IMR-90 (cell line): ENCODE measurements around the gene SLF2. TPM values are rescaled to one million over a fixed set of nuclear protein-coding genes. Genes with fewer than 3 reads are reported as not detected.

Experiments used
- ATAC-seq: fragments of 200-7000 bp; cut with Tn5 transposase; 2 replicates; pipeline ENCODE4 v1.9.1; 2020; ENCODE audit warnings: low read depth, mild to moderate bottlenecking, moderate library complexity
- BruUV-seq: library from RNA; stranded (reverse); fragments of 400-500 nt; replicated peaks from 2 replicates; lab custom pipeline; 2021; lab: Mats Ljungman, UMichigan
- CTCF ChIA-PET: fragments of 300-600 bp; formaldehyde crosslinking; extraction: SDS; loops from one replicate; lab custom pipeline; 2021; ENCODE audit warnings: antibody characterized with exemption; lab: Yijun Ruan, JAX
- POLR2A ChIA-PET: fragments of 300-600 bp; sonication (Branson Sonifier 250); formaldehyde crosslinking; loops from one replicate; lab custom pipeline; 2022; ENCODE audit warnings: antibody characterized with exemption; ENCODE audit not compliant: unreplicated experiment; lab: Charles Lee
- DNase-seq: peaks from one replicate; pipeline ENCODE4 v3.0.0; 2013
- H2AFZ ChIP-seq: replicated peaks from 2 replicates; pipeline ENCODE3; 2013; ENCODE audit warnings: low read length, mild to moderate bottlenecking; ENCODE audit not compliant: poor library complexity
- H2AK5ac ChIP-seq: 2 replicates; pipeline ENCODE4 v1.6.1; 2013; ENCODE audit warnings: low read depth, low read length, inconsistent platforms
- H2AK9ac ChIP-seq: replicated peaks from 2 replicates; pipeline ENCODE3; 2013; ENCODE audit warnings: mild to moderate bottlenecking, low read depth, low read length, moderate library complexity; ENCODE audit not compliant: poor library complexity
- H2BK120ac ChIP-seq: 2 replicates; pipeline ENCODE4 v1.6.1; 2013; ENCODE audit warnings: low read depth, low read length, inconsistent platforms
- H2BK15ac ChIP-seq: 3 replicates; pipeline ENCODE4 v1.6.1; 2013; ENCODE audit warnings: low read depth, low read length, inconsistent platforms
- H2BK20ac ChIP-seq: 2 replicates; pipeline ENCODE4 v1.6.1; 2013; ENCODE audit warnings: low read depth, mild to moderate bottlenecking, inconsistent platforms, low read length, moderate library complexity
- H2BK5ac ChIP-seq: 2 replicates; pipeline ENCODE4 v1.6.1; 2013; ENCODE audit warnings: mild to moderate bottlenecking, low read depth, low read length, inconsistent platforms; ENCODE audit not compliant: poor library complexity, severe bottlenecking
- H3K14ac ChIP-seq: replicated peaks from 2 replicates; pipeline ENCODE4 v1.6.1; 2013; ENCODE audit warnings: low read depth, low read length, inconsistent platforms
- H3K18ac ChIP-seq: 2 replicates; pipeline ENCODE4 v1.6.1; 2013; ENCODE audit warnings: low read depth, low read length, control low read depth
- H3K23ac ChIP-seq: 2 replicates; pipeline ENCODE4 v1.6.1; 2013; ENCODE audit warnings: low read depth, low read length, inconsistent platforms
- H3K27ac ChIP-seq: 2 replicates; pipeline ENCODE4 v1.5.1; 2013; ENCODE audit warnings: mild to moderate bottlenecking, control low read depth, low read length; ENCODE audit not compliant: insufficient read depth
- H3K27me3 ChIP-seq: 2 replicates; pipeline ENCODE4 v1.6.1; 2013; ENCODE audit warnings: low read length; ENCODE audit not compliant: control insufficient read depth, insufficient read depth
- H3K36me3 ChIP-seq: 2 replicates; pipeline ENCODE4 v1.6.1; 2013; ENCODE audit warnings: low read length, mixed read lengths; ENCODE audit not compliant: control insufficient read depth, insufficient read depth
- H3K4ac ChIP-seq: 2 replicates; pipeline ENCODE4 v1.6.1; 2013; ENCODE audit warnings: low read depth, low read length, inconsistent platforms
- H3K4me1 ChIP-seq: 2 replicates; pipeline ENCODE4 v1.6.1; 2013; ENCODE audit warnings: low read length, mixed read lengths; ENCODE audit not compliant: control insufficient read depth, insufficient read depth
- H3K4me2 ChIP-seq: 2 replicates; pipeline ENCODE4 v1.6.1; 2013; ENCODE audit warnings: low read depth, mild to moderate bottlenecking, control low read depth, low read length, moderate library complexity
- H3K4me3 ChIP-seq: 2 replicates; pipeline ENCODE4 v1.5.1; 2013; ENCODE audit warnings: low read depth, mild to moderate bottlenecking, control low read depth, low read length, moderate library complexity; ENCODE audit not compliant: insufficient read depth
- H3K56ac ChIP-seq: 2 replicates; pipeline ENCODE4 v1.6.1; 2013; ENCODE audit warnings: low read length, inconsistent platforms; ENCODE audit not compliant: insufficient read depth; ENCODE audit errors: extremely low read depth
- H3K79me1 ChIP-seq, 2 experiments: 2 replicates each; pipeline ENCODE4 v1.6.1; 2013; ENCODE audit warnings: low read length in 2 of 2, inconsistent platforms in 1 of 2, low read depth in 1 of 2
- H3K9ac ChIP-seq: 2 replicates; pipeline ENCODE4 v1.6.1; 2013; ENCODE audit warnings: low read depth, low read length, control low read depth
- H3K9me1 ChIP-seq: 2 replicates; pipeline ENCODE4 v1.6.1; 2013; ENCODE audit warnings: low read length, inconsistent platforms; ENCODE audit not compliant: insufficient read depth
- H3K9me3 ChIP-seq: 2 replicates; pipeline ENCODE4 v1.6.1; 2013; ENCODE audit warnings: low read length; ENCODE audit not compliant: control insufficient read depth, insufficient read depth
- H4K20me1 ChIP-seq: 2 replicates; pipeline ENCODE4 v1.6.1; 2013; ENCODE audit warnings: low read length, inconsistent platforms; ENCODE audit not compliant: insufficient read depth
- H4K5ac ChIP-seq: 2 replicates; pipeline ENCODE4 v1.6.1; 2013; ENCODE audit warnings: mild to moderate bottlenecking, low read depth, low read length, control low read depth
- H4K8ac ChIP-seq, 2 experiments: 2 replicates each; pipeline ENCODE4 v1.6.1; 2013; ENCODE audit warnings: low read depth in 2 of 2, low read length in 2 of 2, control low read depth in 1 of 2, inconsistent platforms in 1 of 2
- H4K91ac ChIP-seq: 2 replicates; pipeline ENCODE4 v1.6.1; 2013; ENCODE audit warnings: low read depth, low read length, inconsistent platforms; ENCODE audit not compliant: insufficient read depth
- RAD21 ChIP-seq: IDR thresholded peaks from 2 replicates; pipeline ENCODE4 v1.6.1; 2012; ENCODE audit warnings: low read length, improper control_type of control experiment
- WGBS, 2 experiments: methylation state at CpG; one replicate each; pipeline versions ENCODE4 v1.1.5 to v1.1.7; 2013; ENCODE audit warnings: missing lambda C conversion rate in 2 of 2; ENCODE audit not compliant: insufficient read length in 1 of 2; ENCODE audit errors: extremely low coverage in 2 of 2; 5-methylcytosine and 5-hydroxymethylcytosine counted together
- dilution Hi-C: fragments of 300-500 bp; cut with HindIII; formaldehyde crosslinking; loops from one replicate; pipeline ENCODE4 v1.14.3; 2018; ENCODE audit warnings: low sequenced_read_pairs; ENCODE audit not compliant: unreplicated experiment
- in situ Hi-C: fragments of 300-500 bp; cut with MboI; formaldehyde crosslinking; loops from 3 replicates; pipeline ENCODE4 v1.14.3; 2019; ENCODE audit warnings: low sequenced_read_pairs, inconsistent platforms, mixed read lengths
- intact Hi-C: fragments of 100-400 bp; cut with micrococcal nuclease; formaldehyde crosslinking; loops from 2 replicates; pipeline ENCODE4 v1.10.0; 2022
- polyA plus RNA-seq, 3 experiments: library from polyadenylated mRNA; depleted of rRNA; stranded (reverse); fragments of >200 nt; gene quantifications; 2 replicates each; pipeline ENCODE4 v1.2.3, GENCODE V29; 2012; ENCODE audit warnings: low replicate concordance in 1 of 3
- total RNA-seq: library from RNA; depleted of rRNA; stranded (reverse); fragments of >200 nt; gene quantifications from 2 replicates; pipeline ENCODE4 v1.2.3, GENCODE V29; 2012

The SLF2 gene
- total and polyA plus RNA-seq, 2 of the 4 experiments (the other 2 are of a cell fraction) = 8.5 to 21.7 TPM

DNA sequence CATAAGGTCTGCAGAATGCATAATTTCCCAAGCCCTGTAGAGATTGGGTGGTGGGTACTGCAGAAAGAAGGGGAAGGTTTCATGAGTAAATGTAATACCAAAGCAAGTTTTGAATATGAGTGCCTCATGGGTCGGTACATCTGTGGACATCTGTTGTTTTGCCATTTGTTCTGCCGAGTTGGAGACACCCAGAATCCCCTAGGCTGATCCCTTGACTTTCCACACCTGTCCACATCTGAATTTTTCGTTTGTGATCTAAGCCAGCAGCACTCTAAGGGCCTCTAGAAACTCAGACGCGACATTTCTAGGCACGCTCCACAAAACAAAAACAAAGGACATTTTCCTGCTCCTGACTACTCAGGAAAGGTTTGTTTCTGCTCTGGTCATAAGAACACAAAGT lies 11.7 kb upstream of the SLF2 start:
- DNase-seq = no peak
- no peak overlapping the region for H2BK5ac ChIP-seq

More for the DNA sequence above, 11.7 kb upstream of the SLF2 start:
- intact Hi-C loops = no loop called here
- Histone ChIP-seq H4K5ac (no peak overlapping the region), H3K9me3 (no peaks in the 10 kb centered on the region), H3K56ac (no peak overlapping the region), H3K9me1 (0 out of 2 replicates have a peak, but pooled peaks cover 2% of the 10 kb centered on the region), H3K27me3 (peaks cover 5% of the 10 kb centered on the region; the same call in 1 of the 2 replicates), H3K79me1 (no peaks in the 10 kb centered on the region), H3K4me3 (no peak overlapping the region), H2AK5ac (no peak overlapping the region), H3K27ac (no peak overlapping the region), H2AFZ (no peak overlapping the region), H4K8ac (no peak overlapping the region), H2BK120ac (no peak overlapping the region), H3K14ac (no peak overlapping the region), H3K23ac (no peak overlapping the region), H2AK9ac (no peak overlapping the region), H4K20me1 (no peaks in the 10 kb centered on the region), H3K9ac (no peak overlapping the region), H3K4me2 (no peak overlapping the region), H3K4me1 (peaks cover 3% of the 10 kb centered on the region), H3K36me3 (no peaks in the 10 kb centered on the region), H2BK20ac (no peak overlapping the region), H4K91ac (no peak overlapping the region), H3K18ac (no peak overlapping the region), H3K4ac (no peak overlapping the region), H2BK15ac (no peak overlapping the region)
- dilution Hi-C loops = no loop called here
- ChIA-PET CTCF (no interaction called here), POLR2A (no interaction called here)
- WGBS, 2 experiments = no CpG with 5 or more reads among the region's 6 CpGs
- no peak for ATAC-seq
- in situ Hi-C loops = no loop called here
- no TSS peak for BruUV-seq
- TF ChIP-seq RAD21 = no peak
